HepG2 (cell line): ENCODE results near the gene DOHH. TPM values are rescaled to one million over a fixed set of nuclear protein-coding genes. Genes with fewer than 3 reads are reported as not detected.

ENCODE experiments used
- KDM6A ChIP-seq: IDR thresholded peaks from 2 replicates; pipeline ENCODE4 v1.6.1; 2016; ENCODE audit warnings: low read depth
- PHF5A ChIP-seq: IDR thresholded peaks from one replicate; pipeline ENCODE4 v1.6.1; 2018; ENCODE audit warnings: low read depth, missing genetic modification reagents; ENCODE audit not compliant: unreplicated experiment
- TBX2 ChIP-seq: sonication (generic); formaldehyde crosslinking; IDR thresholded peaks from 2 replicates; pipeline ENCODE4 v1.5.0; 2020; ENCODE audit warnings: missing genetic modification reagents, mild to moderate bottlenecking, borderline replicate concordance
- ZNF563 ChIP-seq: sonication (generic); formaldehyde crosslinking; IDR thresholded peaks from 2 replicates; pipeline ENCODE4 v1.8.0; 2022; ENCODE audit warnings: mild to moderate bottlenecking, moderate library complexity, missing genetic modification reagents
- ZNF879 ChIP-seq: sonication (generic); formaldehyde crosslinking; IDR thresholded peaks from 2 replicates; pipeline ENCODE4 v1.8.1; 2023; ENCODE audit warnings: missing genetic modification reagents
- polyA plus RNA-seq, 8 experiments: library from polyadenylated mRNA; depleted of rRNA in 3 of 8; stranded (reverse) in 7 of 8; unstranded in 1 of 8; fragments of >200 nt; fragmentation: Illumina TruSeq in 4 of 8; extraction: Trizol in 4 of 8; gene quantifications; 2 replicates each; pipeline versions ENCODE4 v1.2.1 to v1.2.3, GENCODE V29; 2011 to 2016; ENCODE audit warnings: low read depth in 4 of 8, missing spikeins in 1 of 8, mixed read lengths in 1 of 8; ENCODE audit not compliant: insufficient read depth in 1 of 8
- total RNA-seq, 5 experiments: library from RNA; depleted of rRNA; stranded (reverse); fragments of >200 nt; fragmentation: Illumina TruSeq; extraction: Trizol; gene quantifications; 2 replicates each; pipeline ENCODE4 v1.2.3, GENCODE V29; 2016; ENCODE audit warnings: low read depth in 1 of 5
- TF ChIP-seq, protein P1 (sequence below): sonication (generic); formaldehyde crosslinking; IDR thresholded peaks from 2 replicates; pipeline ENCODE4 v1.8.0; 2022; ENCODE audit warnings: mild to moderate bottlenecking, missing genetic modification reagents; ENCODE audit not compliant: insufficient replicate concordance
- TF ChIP-seq, protein P2 (sequence below): IDR thresholded peaks from 2 replicates; pipeline ENCODE4 v1.6.1; 2016; ENCODE audit warnings: low read depth, control low read depth
- TF ChIP-seq, protein P3 (sequence below): sonication (generic); formaldehyde crosslinking; IDR thresholded peaks from 2 replicates; pipeline ENCODE4 v1.4.0; 2020; ENCODE audit warnings: mild to moderate bottlenecking, missing genetic modification reagents
- TF ChIP-seq, protein P4 (sequence below): sonication (generic); formaldehyde crosslinking; IDR thresholded peaks from 2 replicates; pipeline ENCODE4 v1.5.0; 2020; ENCODE audit warnings: mild to moderate bottlenecking, missing genetic modification reagents
- TF ChIP-seq, protein P5 (sequence below): sonication (generic); formaldehyde crosslinking; IDR thresholded peaks from 2 replicates; pipeline ENCODE4 v1.8.1; 2022; ENCODE audit warnings: low read depth, mild to moderate bottlenecking, missing genetic modification reagents

DOHH gene
- total and polyA plus RNA-seq, 2 of the 13 experiments (the other 11 are each of a cell fraction or from before 2014, with no cell fraction given) = 3.5 to 13.7 TPM

DNA sequence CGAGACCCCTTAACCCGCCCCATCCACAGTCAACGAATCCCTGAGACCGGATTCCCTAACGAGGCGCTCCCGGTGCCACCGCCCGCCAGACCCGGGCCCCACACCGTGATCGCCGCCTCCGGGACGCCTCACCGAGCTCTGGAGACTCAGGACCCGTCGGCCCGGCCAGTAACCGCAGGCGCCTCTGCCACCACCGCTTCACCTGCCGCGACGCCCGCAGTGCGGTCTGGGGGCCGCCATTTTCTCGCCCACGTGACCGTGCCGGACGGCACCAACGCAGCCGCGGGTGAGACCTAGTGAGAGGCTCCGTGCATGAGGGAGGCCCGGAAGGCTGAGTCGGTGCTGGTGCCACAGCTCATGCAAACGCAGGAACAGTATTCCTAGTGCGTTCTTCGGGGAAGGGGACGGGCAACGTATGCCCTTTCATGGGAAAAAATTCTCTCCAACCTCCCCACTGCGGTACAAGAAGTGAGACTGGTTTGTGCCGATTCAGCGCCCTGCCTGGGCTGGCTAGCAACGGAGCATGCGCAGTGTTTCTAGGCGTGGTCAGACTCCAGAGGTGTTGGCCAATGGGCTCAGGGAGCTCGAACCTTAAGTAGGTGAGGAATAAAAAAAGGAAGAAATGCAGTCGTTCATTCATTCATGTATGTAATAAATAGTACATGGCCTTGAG, at the start of gene DOHH (continued):
- TF ChIP-seq, protein P1, sequence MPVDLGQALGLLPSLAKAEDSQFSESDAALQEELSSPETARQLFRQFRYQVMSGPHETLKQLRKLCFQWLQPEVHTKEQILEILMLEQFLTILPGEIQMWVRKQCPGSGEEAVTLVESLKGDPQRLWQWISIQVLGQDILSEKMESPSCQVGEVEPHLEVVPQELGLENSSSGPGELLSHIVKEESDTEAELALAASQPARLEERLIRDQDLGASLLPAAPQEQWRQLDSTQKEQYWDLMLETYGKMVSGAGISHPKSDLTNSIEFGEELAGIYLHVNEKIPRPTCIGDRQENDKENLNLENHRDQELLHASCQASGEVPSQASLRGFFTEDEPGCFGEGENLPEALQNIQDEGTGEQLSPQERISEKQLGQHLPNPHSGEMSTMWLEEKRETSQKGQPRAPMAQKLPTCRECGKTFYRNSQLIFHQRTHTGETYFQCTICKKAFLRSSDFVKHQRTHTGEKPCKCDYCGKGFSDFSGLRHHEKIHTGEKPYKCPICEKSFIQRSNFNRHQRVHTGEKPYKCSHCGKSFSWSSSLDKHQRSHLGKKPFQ (CRISPR knock-in tag) = no peak
- TF ChIP-seq, protein P2, sequence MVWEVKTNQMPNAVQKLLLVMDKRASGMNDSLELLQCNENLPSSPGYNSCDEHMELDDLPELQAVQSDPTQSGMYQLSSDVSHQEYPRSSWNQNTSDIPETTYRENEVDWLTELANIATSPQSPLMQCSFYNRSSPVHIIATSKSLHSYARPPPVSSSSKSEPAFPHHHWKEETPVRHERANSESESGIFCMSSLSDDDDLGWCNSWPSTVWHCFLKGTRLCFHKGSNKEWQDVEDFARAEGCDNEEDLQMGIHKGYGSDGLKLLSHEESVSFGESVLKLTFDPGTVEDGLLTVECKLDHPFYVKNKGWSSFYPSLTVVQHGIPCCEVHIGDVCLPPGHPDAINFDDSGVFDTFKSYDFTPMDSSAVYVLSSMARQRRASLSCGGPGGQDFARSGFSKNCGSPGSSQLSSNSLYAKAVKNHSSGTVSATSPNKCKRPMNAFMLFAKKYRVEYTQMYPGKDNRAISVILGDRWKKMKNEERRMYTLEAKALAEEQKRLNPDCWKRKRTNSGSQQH (CRISPR knock-in tag) = 0 out of 2 replicates have a peak, but pooled peaks have one; percentile 34
- TF ChIP-seq, protein P3, sequence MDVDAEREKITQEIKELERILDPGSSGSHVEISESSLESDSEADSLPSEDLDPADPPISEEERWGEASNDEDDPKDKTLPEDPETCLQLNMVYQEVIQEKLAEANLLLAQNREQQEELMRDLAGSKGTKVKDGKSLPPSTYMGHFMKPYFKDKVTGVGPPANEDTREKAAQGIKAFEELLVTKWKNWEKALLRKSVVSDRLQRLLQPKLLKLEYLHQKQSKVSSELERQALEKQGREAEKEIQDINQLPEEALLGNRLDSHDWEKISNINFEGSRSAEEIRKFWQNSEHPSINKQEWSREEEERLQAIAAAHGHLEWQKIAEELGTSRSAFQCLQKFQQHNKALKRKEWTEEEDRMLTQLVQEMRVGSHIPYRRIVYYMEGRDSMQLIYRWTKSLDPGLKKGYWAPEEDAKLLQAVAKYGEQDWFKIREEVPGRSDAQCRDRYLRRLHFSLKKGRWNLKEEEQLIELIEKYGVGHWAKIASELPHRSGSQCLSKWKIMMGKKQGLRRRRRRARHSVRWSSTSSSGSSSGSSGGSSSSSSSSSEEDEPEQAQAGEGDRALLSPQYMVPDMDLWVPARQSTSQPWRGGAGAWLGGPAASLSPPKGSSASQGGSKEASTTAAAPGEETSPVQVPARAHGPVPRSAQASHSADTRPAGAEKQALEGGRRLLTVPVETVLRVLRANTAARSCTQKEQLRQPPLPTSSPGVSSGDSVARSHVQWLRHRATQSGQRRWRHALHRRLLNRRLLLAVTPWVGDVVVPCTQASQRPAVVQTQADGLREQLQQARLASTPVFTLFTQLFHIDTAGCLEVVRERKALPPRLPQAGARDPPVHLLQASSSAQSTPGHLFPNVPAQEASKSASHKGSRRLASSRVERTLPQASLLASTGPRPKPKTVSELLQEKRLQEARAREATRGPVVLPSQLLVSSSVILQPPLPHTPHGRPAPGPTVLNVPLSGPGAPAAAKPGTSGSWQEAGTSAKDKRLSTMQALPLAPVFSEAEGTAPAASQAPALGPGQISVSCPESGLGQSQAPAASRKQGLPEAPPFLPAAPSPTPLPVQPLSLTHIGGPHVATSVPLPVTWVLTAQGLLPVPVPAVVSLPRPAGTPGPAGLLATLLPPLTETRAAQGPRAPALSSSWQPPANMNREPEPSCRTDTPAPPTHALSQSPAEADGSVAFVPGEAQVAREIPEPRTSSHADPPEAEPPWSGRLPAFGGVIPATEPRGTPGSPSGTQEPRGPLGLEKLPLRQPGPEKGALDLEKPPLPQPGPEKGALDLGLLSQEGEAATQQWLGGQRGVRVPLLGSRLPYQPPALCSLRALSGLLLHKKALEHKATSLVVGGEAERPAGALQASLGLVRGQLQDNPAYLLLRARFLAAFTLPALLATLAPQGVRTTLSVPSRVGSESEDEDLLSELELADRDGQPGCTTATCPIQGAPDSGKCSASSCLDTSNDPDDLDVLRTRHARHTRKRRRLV (CRISPR knock-in tag) = peak; percentile 73; the same call in 1 of the 2 replicates
- TF ChIP-seq ZNF879 (CRISPR knock-in tag) = peak; percentile 92; the same call in 1 of the 2 replicates
- TF ChIP-seq, protein P4, sequence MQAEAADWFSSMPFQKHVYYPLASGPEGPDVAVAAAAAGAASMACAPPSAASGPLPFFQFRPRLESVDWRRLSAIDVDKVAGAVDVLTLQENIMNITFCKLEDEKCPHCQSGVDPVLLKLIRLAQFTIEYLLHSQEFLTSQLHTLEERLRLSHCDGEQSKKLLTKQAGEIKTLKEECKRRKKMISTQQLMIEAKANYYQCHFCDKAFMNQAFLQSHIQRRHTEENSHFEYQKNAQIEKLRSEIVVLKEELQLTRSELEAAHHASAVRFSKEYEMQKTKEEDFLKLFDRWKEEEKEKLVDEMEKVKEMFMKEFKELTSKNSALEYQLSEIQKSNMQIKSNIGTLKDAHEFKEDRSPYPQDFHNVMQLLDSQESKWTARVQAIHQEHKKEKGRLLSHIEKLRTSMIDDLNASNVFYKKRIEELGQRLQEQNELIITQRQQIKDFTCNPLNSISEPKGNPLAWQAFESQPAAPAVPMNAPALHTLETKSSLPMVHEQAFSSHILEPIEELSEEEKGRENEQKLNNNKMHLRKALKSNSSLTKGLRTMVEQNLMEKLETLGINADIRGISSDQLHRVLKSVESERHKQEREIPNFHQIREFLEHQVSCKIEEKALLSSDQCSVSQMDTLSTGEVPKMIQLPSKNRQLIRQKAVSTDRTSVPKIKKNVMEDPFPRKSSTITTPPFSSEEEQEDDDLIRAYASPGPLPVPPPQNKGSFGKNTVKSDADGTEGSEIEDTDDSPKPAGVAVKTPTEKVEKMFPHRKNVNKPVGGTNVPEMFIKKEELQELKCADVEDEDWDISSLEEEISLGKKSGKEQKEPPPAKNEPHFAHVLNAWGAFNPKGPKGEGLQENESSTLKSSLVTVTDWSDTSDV (CRISPR knock-in tag) = peak; percentile 75; the same call in 1 of the 2 replicates
- TF ChIP-seq, protein P5, sequence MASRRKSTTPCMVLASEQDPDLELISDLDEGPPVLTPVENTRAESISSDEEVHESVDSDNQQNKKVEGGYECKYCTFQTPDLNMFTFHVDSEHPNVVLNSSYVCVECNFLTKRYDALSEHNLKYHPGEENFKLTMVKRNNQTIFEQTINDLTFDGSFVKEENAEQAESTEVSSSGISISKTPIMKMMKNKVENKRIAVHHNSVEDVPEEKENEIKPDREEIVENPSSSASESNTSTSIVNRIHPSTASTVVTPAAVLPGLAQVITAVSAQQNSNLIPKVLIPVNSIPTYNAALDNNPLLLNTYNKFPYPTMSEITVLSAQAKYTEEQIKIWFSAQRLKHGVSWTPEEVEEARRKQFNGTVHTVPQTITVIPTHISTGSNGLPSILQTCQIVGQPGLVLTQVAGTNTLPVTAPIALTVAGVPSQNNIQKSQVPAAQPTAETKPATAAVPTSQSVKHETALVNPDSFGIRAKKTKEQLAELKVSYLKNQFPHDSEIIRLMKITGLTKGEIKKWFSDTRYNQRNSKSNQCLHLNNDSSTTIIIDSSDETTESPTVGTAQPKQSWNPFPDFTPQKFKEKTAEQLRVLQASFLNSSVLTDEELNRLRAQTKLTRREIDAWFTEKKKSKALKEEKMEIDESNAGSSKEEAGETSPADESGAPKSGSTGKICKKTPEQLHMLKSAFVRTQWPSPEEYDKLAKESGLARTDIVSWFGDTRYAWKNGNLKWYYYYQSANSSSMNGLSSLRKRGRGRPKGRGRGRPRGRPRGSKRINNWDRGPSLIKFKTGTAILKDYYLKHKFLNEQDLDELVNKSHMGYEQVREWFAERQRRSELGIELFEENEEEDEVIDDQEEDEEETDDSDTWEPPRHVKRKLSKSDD (CRISPR knock-in tag) = peak; percentile 89; the same call in 1 of the 2 replicates
- no peak for TF ChIP-seq KDM6A (CRISPR knock-in tag)
- peak; percentile 95 for TF ChIP-seq TBX2 (CRISPR knock-in tag)
- TF ChIP-seq ZNF563 (CRISPR knock-in tag) = peak; percentile 63; the same call in 1 of the 2 replicates
- peak; percentile 48 for TF ChIP-seq PHF5A
